ENCODE data around the gene DCDC2C. TPM values are rescaled to one million over a fixed set of nuclear protein-coding genes. Genes with fewer than 3 reads are reported as not detected.

DCDC2C gene
- total RNA-seq, 4 donors from 2014 or later, result 0.40 to 1.5 (median 0.68) TPM

DNA sequence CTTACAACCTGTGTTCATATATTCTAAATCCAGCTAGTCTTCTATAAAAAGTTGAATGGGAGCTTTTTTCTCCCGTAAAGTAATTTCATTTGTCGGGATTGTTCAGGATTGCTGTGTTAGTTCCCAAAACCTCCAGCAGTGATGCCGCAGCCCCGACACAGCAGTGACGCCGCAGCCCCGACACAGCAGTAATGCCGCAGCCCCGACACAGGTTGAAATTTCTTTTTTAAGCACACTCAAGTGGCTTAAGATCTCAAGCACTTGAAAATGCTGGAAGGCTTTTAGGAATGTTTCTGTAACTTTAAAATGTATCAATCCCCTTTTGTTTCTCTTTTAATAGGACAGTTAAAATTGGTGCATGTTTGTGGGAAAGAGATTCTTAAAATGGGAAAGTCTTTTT lies 145.4 kb downstream of the DCDC2C start:
- no peak for TF ChIP-seq POLR2A (IDR thresholded peaks at IDR 0.05)
- TF ChIP-seq, protein P1, sequence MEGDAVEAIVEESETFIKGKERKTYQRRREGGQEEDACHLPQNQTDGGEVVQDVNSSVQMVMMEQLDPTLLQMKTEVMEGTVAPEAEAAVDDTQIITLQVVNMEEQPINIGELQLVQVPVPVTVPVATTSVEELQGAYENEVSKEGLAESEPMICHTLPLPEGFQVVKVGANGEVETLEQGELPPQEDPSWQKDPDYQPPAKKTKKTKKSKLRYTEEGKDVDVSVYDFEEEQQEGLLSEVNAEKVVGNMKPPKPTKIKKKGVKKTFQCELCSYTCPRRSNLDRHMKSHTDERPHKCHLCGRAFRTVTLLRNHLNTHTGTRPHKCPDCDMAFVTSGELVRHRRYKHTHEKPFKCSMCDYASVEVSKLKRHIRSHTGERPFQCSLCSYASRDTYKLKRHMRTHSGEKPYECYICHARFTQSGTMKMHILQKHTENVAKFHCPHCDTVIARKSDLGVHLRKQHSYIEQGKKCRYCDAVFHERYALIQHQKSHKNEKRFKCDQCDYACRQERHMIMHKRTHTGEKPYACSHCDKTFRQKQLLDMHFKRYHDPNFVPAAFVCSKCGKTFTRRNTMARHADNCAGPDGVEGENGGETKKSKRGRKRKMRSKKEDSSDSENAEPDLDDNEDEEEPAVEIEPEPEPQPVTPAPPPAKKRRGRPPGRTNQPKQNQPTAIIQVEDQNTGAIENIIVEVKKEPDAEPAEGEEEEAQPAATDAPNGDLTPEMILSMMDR (IDR thresholded peaks at IDR 0.05), result no peak
- Histone ChIP-seq H3K4me1 (no peaks in the 10 kb centered on the region), H3K36me3 (no peaks in the 10 kb centered on the region), H3K27me3 (no peaks in the 10 kb centered on the region), H3K4me3 (replicated peaks in 1 of 3) (no peak overlapping the region), H3K9me3 (no peaks in the 10 kb centered on the region), H3K27ac (no peak overlapping the region)
- whole genome bisulfite sequencing, 2 donors, result 38 to 42% methylated on average over 9 of the region's 9 CpGs
- DNase-seq, result no peak
- intact Hi-C loops (cut with DNase I), result no loop called here

DNA sequence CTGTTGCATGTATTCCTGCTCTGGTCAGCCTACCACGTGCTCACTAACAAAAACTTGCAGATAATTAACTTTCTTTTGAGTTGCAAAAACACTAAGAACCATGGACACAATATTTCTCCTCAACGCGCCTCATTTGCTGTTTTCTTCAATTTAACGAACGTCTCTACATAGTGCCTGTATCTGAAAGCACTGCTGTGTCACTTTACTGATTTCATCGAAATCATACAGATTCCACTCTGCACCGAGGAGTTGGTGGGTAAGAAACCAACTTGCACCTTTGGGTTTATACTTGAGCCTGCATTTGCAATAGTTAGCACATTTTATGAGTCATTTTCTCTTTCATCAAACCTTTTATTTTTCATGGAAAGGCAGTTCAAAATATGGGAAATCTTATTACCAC lies 145.8 kb downstream of the DCDC2C start:
- Histone ChIP-seq H3K27me3 (no peaks in the 10 kb centered on the region), H3K9me3 (no peaks in the 10 kb centered on the region), H3K36me3 (no peaks in the 10 kb centered on the region), H3K4me1 (no peaks in the 10 kb centered on the region), H3K4me3 (replicated peaks in 1 of 3) (no peak overlapping the region), H3K27ac (no peak overlapping the region)
- intact Hi-C loops (cut with DNase I), result no loop called here
- DNase-seq, result no peak
- 57 to 61% methylated on average over 7 of the region's 7 CpGs for WGBS, 2 donors
- TF ChIP-seq, protein P1 (IDR thresholded peaks at IDR 0.05), result no peak
- no peak for TF ChIP-seq POLR2A (IDR thresholded peaks at IDR 0.05)

DNA sequence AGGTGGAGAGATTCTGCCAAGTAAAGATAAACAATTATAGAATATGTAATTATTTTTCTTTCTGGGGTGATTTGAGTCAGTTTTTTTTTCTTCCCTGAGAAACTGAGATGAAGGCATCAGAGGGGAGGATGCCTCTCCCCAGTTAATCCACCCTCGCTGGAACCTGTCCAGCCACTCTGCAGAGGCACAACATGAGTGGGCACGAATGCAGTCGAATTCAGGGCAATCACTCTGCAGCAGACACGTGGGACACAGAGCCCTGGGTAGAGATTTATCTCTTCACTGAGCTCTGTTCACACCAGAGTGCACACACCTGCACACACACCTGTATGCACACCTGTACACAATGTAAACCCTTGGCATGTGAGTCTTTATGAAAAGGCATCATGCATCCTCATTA lies 154.2 kb downstream of the DCDC2C start:
- no peak overlapping the region for H3K4me3 ChIP-seq (replicated peaks in 1 of 3)
- no peak overlapping the region for H3K27ac ChIP-seq
- H3K36me3 ChIP-seq, result no peaks in the 10 kb centered on the region
- intact Hi-C loops (cut with DNase I), result no loop called here
- H3K27me3 ChIP-seq, result no peaks in the 10 kb centered on the region
- H3K4me1 ChIP-seq, result no peaks in the 10 kb centered on the region
- no peaks in the 10 kb centered on the region for H3K9me3 ChIP-seq
- TF ChIP-seq, protein P1 (IDR thresholded peaks at IDR 0.05), result no peak
- no peak for TF ChIP-seq POLR2A (IDR thresholded peaks at IDR 0.05)
- no peak for DNase-seq
- WGBS, 2 donors, result 30 to 42% methylated on average over 4 of the region's 4 CpGs

DNA sequence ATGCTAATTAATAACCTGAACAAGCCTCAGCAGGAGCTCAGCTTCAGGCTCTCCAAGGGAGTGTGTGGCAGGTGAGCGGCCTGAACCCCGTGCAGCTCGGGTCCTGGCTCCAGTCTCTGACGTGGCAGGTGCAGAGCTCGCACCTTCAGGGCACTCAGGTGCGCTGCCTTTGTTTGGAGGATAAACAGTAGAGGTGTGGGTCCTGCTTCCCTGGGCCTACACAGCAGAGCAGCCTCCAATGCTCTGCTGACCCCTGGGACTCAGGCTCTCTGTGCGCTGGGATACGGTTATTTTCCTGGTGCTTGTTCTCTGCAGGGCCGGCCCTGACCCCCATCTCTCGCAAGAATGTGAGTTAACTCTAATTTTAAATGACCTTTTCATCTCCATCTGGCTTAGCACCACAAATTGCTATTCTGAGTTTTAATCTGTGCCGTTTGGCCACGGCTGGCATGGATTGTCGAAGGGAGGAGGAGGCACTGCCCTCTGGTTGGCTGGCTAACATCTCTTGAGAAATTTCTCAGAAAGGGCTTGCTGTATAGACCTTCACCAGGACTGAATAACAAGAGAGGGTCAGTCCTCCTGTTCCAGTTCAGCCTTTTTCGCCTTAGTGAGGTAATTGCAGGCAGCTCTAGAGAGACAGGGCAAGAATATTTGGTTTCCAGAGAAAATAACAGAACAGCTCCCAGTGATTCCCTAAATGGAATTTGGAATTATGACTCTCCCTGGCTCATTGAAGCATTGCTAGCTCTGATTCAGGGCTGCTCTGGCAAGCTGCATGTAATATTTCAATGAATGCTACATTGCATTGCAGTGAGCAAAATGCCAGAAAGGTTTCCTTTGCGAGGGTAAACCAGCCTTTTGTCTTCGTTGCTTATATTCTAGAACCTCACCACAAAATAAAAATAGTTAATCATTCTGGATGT lies 161.8 kb downstream of the DCDC2C start:
- Histone ChIP-seq H3K36me3 (no peaks in the 10 kb centered on the region), H3K27ac (no peak overlapping the region), H3K27me3 (no peaks in the 10 kb centered on the region), H3K4me3 (replicated peaks in 1 of 3) (no peak overlapping the region), H3K9me3 (no peaks in the 10 kb centered on the region), H3K4me1 (no peaks in the 10 kb centered on the region)
- DNase-seq, result no peak
- WGBS, 2 donors, result 79 to 84% methylated on average over 13 to 16 of the region's 16 CpGs
- TF ChIP-seq, protein P1 (IDR thresholded peaks at IDR 0.05), result no peak
- TF ChIP-seq POLR2A (IDR thresholded peaks at IDR 0.05), result no peak
- intact Hi-C loops (cut with DNase I), result no loop called here

DNA sequence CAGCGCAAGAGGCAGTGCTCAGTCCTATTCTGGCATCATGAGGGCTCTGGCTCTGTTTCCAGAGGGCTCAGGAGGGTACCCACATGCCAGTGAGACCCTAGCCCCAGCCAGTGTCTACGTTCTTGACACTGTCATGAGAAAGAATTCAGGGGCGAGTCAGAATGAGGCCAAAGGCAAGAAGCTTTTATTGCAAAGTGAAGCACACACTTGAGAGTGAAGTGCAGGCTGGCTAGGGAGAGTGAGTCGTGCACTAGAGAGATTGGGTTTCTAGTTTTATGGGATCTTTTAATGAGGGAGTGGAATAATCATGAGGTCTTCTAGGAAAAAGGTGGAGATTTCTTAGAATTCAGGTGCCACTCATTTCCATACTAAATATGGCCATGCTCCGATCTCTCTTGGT lies 164.1 kb downstream of the DCDC2C start:
- Histone ChIP-seq H3K4me1 (no peaks in the 10 kb centered on the region), H3K36me3 (no peaks in the 10 kb centered on the region), H3K27me3 (no peaks in the 10 kb centered on the region), H3K27ac (no peak overlapping the region), H3K4me3 (replicated peaks in 1 of 3) (no peak overlapping the region), H3K9me3 (no peaks in the 10 kb centered on the region)
- intact Hi-C loops (cut with DNase I), result no loop called here
- 45 to 56% methylated on average over 5 of the region's 5 CpGs for WGBS, 2 donors
- peak in 1 of 2 donors; percentile 9 for DNase-seq
- TF ChIP-seq, protein P1 (IDR thresholded peaks at IDR 0.05), result no peak
- no peak for TF ChIP-seq POLR2A (IDR thresholded peaks at IDR 0.05)

All from thyroid gland (tissue), 4 donors.